ENCODE results near the gene COPA.

Gene COPA

DNA sequence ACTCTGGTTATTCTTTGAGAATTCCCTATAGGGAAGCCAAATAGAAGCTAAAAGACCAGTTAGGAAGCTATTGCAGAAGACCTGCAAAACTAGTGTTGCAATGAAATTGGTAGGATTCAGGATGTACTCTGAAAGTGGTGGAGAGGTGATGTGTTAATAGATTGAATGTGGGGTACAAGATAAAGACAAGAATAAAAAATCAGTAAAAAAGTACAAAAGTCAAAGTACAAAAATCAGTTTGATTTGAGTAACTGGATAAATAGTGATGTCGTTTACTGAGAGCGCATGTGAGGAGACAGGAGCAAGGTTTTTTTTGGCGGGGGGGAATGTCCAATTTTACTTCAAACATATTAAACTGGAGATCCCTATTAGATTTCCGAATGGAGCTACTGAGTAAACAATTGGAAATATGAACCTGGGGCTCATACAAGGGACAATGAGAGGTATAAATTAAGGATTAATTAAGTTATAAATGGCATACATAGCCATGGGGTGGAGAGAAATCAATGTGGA, 78.2 kb downstream of the COPA start:
- DNase-seq = no peak

DNA sequence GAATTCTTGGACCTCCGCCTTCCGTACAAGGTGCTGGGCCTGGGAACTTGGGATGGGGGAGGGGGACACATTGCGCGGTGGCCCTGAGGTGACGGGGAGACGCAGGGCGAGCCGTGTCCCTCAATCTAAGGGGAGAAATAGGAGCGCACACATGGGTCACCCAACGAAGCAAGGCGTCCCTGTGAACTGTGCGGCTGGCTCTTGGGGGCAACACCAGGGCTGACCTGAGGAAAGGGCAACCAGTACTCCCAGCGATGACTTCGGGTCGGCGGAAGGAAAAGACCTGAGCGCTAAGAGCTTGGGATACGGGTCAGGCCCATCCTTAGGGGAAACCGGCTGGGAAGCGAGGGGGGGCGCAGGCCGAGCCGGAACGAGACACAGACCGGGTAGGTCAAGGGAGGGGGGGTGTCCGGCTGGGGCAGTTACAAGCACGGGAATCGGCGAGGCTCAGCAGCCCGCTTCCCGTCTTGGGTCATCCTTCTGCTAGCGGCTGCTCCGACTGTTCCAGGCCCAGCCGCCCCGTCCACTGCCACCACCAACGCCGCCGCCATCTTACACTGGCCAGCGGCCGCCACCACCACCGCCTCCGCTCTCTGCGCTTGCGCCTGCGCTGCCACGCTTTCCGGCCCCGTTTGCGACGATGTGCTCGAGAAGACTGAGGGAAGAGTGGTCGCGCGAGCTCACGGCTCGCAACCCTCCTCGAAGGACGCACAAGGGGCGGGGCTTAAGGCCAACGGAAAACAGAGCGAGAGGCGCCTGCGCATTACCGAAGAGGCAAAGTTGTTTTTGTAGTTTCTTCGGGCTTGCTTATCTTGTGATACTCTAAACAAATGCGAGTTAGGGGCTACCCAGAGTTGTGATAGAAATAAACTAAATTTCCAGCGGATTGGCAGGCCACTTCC, 80.9 kb downstream of the COPA start, which contains the start of gene DCAF8:
Gene DCAF8 (minus strand): TSS at position 657 of the 902 bp plus-strand sequence. CDS start 18,541 bp downstream, outside the sequence.
- DNase-seq = peak; percentile 76

DNA sequence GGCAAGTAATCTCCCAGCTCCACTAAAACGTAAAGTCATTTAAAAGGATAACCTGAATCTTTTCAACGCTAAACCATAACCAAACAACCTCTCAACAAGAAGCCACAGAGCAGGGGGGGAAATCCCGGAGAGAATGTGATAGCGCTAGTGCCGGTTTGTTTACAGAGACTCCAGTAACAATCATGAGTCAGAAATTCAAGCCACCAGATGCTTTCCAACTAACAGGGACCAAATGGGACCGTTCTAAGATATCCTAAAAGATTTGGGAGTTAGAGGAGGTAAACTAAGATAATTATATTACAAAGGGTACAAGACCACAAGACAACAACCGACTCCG, 81.5 kb downstream of the COPA start:
- peak; percentile 50 for DNase-seq

DNA sequence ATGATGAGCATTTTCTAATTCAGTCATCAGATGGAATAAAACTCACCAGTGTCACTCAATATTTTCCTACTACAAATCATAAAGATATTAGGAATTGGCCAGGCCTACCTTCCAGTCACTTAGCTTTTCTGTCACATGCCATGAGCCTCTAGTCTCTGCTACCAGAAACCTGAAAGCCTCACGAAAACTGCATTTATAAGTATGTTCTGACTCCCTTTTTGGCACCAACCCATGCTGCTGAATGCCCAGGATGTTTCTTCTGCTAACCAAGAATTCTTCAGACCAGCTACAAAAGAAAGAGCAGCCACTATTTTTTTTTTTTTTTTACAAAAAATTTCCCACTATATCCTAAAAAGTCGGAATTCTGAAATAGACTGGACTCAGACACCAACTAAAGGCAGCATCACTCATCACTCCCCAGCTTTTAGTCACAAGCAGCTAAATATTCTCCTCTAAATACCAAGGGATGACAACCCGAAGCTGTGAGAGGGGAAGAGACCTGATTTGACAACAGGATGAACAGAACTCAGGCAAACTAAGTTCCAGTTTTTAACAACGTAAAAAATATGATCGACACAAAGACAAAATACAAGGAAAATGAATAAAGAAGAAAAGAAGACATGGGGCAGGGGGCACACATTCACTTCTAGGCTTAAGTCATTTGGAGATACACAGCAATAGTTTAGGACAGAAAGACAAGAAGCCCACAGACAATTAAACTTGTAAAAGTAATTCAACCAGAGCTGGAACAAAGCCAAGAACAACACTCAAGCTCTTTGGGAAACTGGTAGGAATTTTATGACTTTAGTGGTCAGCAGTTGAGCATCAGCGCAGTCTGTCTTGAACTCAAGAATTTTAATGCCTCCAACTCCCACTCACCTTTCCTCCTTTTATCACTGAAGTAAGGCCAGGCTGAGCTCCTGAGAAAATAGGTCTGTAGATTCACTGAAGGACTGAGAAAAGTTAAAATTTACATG, 82.4 kb downstream of the COPA start:
- DNase-seq = no peak

DNA sequence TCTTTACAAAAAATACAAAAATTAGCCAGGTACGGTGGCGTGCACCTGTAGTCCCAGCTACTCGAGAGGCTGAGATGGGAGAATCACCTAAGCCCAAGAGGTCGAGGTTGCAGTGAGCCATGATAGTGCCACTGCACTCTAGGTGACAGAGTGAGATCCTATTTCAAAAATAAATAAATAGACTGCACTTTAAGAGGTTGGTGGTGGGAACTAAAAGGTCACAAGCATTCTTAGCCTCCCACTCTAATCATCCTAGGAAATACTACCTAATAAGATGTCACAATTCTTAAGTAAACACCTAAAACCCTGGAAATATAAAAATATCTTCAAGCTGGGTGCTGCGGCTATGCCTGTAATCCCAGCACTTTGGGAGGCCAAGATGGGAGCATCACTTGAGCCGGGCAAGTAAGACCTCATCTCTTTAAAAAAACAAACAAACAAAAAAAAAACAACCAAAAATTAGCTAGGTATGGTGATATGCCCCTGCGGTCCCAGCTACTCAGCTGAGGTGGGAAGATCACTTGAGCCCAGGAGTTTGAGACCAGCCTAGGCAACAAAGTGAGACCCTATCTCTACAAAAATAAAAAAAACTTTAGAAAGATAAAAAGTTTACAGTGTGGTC, 84.8 kb downstream of the COPA start:
- DNase-seq = no peak

DNA sequence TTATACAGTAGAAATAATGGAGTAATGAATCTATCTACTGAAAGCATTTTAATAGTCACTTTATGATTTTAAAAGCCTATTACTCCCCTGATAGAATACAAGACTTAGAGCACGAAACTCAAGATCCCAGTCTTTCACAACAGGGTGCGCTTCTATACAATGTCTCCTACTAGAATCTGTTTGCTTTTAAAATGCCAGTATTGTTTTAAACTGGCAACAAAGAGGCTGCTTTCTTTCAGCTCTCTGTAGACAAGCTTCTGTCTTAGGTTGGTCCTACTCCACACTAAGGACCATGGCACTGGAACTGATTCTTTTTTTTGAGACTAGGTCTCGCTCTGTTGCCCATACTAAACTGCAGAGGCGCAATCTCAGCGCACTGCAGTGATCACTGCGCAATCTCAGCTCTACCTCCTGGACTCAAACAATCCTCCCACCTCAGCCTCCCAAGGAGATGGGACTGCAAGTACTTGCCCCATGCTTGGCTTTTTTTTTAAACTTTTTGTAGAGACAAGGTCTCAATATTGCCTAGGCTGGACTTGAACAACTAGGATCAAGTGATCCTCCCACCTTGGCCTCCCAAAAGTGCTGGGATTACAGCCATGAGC, 85.5 kb downstream of the COPA start:
- no peak for DNase-seq

DNA sequence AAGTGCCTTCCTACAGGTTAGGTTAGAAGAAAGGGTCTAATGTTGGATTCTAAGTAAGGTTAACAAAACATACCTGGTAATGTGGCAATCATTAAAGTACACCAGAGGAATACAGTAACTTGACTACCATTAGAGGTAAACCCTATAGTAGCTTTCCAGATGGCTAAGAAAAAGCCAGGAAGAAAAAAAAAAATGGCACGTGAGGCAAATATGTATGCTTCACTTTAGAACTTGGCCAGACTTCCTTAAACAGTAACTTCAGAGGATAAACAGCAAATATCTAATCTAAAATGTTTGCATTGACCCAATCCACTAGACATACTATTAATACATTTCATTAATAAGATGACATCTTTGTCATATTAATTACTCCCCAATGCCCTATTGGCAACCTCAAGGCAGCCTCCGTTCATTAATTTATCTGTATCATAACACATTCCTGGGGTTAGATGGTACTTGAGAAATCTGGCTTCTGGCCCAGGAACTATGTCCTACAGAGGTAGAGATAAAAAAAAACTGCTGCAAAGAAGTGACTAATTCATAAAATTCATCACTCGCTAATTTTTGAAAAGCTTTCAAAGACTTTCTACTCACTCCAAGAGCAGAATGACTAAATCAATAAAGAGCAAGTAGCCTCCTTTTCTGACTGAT, 86.5 kb downstream of the COPA start:
- no peak for DNase-seq

DNA sequence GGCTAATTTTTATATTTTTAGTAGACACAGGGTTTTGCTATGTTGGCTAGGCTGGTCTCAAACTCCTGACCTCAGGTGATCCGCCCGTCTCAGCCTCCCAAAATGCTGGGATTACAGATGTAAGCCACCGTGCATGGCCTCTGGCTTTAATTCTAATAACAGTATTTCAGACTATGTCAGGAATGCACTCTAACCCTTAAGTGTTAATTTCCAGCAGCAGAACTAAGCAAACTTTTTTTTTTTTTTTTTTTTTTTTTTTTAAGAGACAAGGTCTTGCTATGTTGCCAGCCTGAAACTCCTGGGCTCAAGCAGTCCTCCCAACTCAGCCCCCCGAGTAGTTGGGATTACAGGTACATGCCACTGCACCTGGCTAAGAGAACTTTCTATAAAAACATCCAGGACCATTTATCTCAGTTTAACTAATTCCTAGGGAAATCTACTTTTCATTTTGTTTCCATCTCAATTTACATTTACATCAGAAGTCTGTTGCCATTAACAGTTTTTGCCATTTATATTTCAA, 87.2 kb downstream of the COPA start:
- no peak for DNase-seq

DNA sequence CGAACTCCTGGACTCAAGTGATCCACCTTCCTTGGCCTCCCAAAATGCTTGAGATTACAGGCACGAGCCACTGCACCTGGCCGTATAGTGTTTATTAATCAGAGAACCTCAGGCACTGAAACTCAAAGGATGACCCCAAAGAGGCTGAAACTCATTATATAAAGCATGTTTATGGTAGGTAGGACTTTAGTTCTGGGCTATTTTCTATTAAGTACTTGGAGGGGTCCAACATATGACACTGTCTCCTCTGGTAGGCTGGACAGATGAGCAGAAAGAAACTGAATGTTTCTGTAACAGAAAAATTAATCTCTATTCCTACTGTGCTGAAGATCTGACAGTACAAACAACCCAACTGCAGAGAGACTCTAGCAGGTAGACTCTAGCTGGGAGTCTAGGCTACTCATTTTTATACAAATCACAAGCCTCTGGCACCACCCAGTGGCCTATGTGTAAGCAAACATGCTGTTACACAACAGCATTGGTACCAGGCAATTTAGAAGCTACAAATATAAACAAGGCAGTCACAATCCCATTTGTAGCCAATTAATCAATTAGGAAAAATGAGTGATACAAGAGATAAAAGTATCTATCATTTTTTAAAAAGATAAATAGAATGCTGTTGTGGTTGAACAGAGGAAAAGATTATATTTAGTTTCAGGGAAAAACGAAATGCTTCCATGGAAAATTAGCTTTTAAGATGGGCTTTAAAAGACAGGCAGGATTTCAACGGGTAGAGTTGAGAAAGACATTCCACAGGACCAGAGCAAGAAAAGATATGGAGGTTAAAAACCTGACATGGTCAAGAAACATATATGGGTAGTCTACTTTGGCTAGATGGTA, 91.1 kb downstream of the COPA start:
- peak; percentile 7 for DNase-seq

DNA sequence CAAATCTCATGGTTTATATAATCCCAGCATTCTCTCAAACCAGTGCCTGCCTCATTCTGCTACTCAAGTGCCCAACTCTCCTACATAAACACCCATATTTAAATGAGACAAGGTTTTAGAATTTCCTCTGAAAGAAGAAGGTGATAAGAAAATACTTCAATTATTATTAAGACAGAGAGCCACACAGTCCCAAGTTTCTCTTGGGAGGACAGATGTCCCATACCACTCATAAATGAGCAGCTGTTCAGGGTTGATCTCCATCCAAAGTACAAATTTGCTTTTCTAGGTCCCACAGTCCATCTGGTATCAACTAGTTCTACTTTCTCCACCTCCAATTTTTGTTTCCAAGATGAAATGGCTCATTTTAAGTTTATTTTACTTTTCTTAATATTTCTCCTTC, 92.0 kb downstream of the COPA start:
- no peak for DNase-seq

DNA sequence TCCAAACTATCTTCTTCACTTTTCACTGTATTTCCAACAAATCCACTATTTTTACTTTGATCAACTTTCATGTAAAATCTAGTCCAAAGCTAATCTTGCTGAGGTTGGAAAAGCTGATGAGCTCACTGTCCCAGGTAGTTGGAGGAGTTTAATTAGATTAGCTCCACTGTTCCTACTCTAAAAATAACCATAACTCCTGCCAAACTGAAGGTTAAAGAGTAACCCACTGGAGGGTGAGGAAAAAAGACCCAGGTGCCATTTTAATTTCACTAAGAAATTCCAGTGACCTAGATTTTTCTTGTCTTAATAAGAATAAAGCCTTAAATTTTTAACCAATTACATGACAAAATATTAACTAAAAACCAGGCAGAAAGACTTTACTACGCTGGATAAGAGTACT, 96.0 kb downstream of the COPA start:
- DNase-seq = no peak

DNA sequence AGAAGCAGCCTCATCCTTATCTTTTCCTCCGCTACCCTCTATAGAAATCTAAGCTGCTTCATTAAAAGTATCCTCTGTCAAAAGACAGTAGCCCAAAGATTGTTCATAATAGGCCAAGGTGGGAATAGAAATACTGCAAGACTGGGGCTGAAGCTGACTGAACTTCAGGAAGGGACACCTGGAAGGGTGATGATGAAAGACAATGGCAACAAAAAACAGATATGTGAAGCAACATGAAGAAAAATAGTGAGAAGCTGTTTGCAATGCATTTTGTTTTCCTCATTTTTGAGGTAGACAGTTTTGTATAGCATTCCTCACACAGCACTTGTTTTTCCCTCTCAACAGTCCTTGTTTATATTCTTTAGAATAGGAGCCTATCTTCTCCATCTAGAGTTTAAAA, 97.6 kb downstream of the COPA start:
- DNase-seq = no peak

DNA sequence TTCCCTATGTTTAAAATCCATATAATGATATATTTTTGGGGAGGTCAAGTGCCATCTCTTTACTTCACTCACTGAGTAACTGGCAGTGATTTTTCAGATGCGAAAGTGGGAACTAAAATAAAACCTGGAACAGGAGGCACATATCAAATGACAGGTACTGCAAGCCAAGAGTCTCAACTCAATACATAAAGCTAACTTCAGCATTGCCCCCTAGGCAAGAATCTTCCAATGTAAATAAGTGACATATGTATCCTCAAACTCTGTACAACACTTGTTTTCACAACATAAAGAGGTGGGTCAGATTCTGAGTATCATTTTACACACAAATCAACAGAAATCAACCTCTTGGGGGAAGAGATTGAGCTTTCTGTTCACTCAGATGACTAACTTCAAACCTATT, 98.8 kb downstream of the COPA start:
- DNase-seq = no peak

DNA sequence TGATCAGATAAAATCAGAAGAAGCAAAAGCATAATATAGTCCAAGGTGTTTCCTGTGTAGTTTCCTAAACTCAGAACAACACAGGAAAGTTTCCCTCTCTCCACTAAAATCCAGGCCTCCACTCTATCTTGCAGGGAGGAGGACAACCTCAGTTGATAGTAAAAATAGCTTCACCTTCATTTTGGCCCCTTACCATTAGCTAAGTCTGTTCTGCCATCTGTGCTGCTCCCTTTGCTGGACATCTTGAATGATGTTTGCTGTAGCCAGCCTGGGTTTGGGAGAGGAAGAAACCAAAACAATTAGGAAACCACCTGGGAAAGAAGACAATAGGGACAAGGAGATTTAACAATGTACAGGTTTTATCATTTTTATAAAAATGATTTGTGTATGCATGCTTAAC, 99.3 kb downstream of the COPA start:
- DNase-seq = no peak

DNA sequence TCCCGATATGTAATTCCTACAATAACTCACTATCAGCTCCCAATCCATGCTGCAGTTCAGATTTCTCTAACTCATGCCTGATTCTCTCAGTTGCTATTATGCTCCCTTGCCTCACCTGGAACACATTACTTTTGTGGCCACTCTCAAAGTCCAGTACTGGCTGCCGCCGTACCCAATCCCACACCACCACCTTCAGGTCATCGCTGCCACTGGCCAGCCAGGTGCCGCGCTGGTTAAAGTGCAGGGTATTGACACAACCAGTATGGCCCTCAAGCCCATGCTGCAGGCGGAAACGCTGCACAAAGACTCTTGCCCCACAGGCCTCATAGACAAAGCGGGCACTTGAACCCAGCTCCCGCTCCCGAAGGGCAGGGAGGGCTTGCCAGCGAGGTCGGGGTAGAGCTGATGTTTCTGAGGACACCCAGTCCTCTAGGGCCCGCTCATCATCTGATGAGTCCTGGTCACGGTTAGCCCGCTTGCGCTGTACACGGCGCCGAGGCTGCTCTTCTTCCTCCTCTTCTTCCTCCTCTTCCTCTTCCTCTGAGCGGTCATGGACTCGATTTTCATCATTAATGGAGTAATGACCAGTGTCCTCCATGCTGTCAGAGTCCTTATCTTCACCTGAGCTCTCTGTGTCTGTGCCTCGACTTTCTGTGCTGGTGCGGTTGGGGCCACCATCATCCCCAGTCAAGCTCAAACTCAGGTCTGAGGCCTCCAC, 103.3 kb downstream of the COPA start:
- DNase-seq = no peak
